ENCODE measurements around the gene FTO. TPM values are rescaled to one million over a fixed set of nuclear protein-coding genes. Genes with fewer than 3 reads are reported as not detected.

Gene FTO
- total RNA-seq, 1 donor from 2014 or later, result 70.5 TPM

GRCh38 chr16:54027558-54027957 lies 323.6 kb downstream of the FTO start:
- TF ChIP-seq POLR2A (IDR thresholded peaks at IDR 0.05) (no peak), CTCF (IDR thresholded peaks at IDR 0.05) (no peak), POLR2AphosphoS5 (IDR thresholded peaks at IDR 0.05; ENCODE audit: insufficient read depth in 1 of 2, low read depth in 1 of 2) (no peak)
- DNase-seq (ENCODE audit: extremely low spot score in 2 of 2), result no peak
- intact Hi-C loops (cut with DNase I), result no loop called here
- H3K4me1 ChIP-seq, result no peaks in the 10 kb centered on the region
- no peak overlapping the region for H3K27ac ChIP-seq
- H3K9me3 ChIP-seq, result peaks cover 8% of the 10 kb centered on the region
- no peak overlapping the region for H3K4me3 ChIP-seq
- H3K36me3 ChIP-seq, result no peaks in the 10 kb centered on the region
- H3K27me3 ChIP-seq, result no peaks in the 10 kb centered on the region

GRCh38 chr16:54027995-54028394 lies 324.0 kb downstream of the FTO start:
- intact Hi-C loops (cut with DNase I), result no loop called here
- Histone ChIP-seq H3K36me3 (no peaks in the 10 kb centered on the region), H3K27ac (no peak overlapping the region), H3K4me3 (no peak overlapping the region), H3K4me1 (no peaks in the 10 kb centered on the region), H3K9me3 (peaks cover 8% of the 10 kb centered on the region), H3K27me3 (no peaks in the 10 kb centered on the region)
- TF ChIP-seq POLR2AphosphoS5 (IDR thresholded peaks at IDR 0.05; ENCODE audit: insufficient read depth in 1 of 2, low read depth in 1 of 2) (no peak), POLR2A (IDR thresholded peaks at IDR 0.05) (no peak), CTCF (IDR thresholded peaks at IDR 0.05) (no peak)
- DNase-seq (ENCODE audit: extremely low spot score in 2 of 2), result no peak

- Histone ChIP-seq H3K4me1 (no peaks in the 10 kb centered on the region), H3K9me3 (peaks cover 8% of the 10 kb centered on the region), H3K27me3 (no peaks in the 10 kb centered on the region), H3K4me3 (no peak overlapping the region), H3K36me3 (no peaks in the 10 kb centered on the region), H3K27ac (no peak overlapping the region)
- no peak for TF ChIP-seq POLR2AphosphoS5 (IDR thresholded peaks at IDR 0.05; ENCODE audit: insufficient read depth in 1 of 2, low read depth in 1 of 2)
- TF ChIP-seq CTCF (IDR thresholded peaks at IDR 0.05), result no peak
- no peak for TF ChIP-seq POLR2A (IDR thresholded peaks at IDR 0.05)
- intact Hi-C loops (cut with DNase I), result no loop called here
- DNase-seq (ENCODE audit: extremely low spot score in 2 of 2), result no peak
Observed at GRCh38 chr16:54030451-54030850, 326.5 kb downstream of the FTO start.

DNA sequence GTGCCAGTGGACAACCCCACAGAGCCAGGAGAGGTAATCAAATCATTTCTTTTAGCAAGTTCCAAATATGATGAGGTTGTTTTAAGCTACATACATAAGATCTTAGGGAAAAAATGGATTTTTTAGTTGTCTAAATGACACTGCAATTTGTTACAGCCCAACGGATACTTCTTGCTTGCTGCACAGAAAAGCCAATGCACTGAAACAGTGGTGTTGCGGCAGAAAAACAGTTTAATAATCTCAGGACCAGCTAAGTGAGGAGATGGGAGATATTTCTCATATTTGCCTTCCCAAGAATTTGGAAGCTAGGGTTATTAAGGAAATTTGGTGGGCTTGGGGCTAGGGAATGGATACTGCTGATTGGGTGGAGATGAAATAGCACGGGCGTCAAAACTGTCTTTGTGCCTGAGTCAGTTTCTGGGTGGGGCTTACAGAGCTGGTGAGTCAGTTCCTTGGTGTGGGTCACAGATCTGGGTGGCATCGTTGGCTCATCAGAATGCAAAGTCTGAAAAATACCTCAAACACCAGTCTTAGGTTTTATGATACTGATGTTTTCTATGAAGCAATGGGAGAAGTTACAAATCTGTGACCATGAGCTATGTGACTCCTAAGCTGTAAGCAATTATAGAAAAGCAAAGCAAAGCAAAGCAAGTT lies 327.3 kb downstream of the FTO start:
- no peaks in the 10 kb centered on the region for H3K4me1 ChIP-seq
- TF ChIP-seq POLR2A (IDR thresholded peaks at IDR 0.05), result no peak
- TF ChIP-seq POLR2AphosphoS5 (IDR thresholded peaks at IDR 0.05; ENCODE audit: insufficient read depth in 1 of 2, low read depth in 1 of 2), result no peak
- no peak for TF ChIP-seq CTCF (IDR thresholded peaks at IDR 0.05)
- DNase-seq (ENCODE audit: extremely low spot score in 2 of 2), result no peak
- peaks cover 8% of the 10 kb centered on the region for H3K9me3 ChIP-seq
- no peak overlapping the region for H3K27ac ChIP-seq
- H3K27me3 ChIP-seq, result no peaks in the 10 kb centered on the region
- intact Hi-C loops (cut with DNase I), result no loop called here
- no peak overlapping the region for H3K4me3 ChIP-seq
- no peaks in the 10 kb centered on the region for H3K36me3 ChIP-seq

- intact Hi-C loops (cut with DNase I), result no loop called here
- H3K36me3 ChIP-seq, result no peaks in the 10 kb centered on the region
- no peak for TF ChIP-seq POLR2AphosphoS5 (IDR thresholded peaks at IDR 0.05; ENCODE audit: insufficient read depth in 1 of 2, low read depth in 1 of 2)
- no peak for TF ChIP-seq POLR2A (IDR thresholded peaks at IDR 0.05)
- no peak for TF ChIP-seq CTCF (IDR thresholded peaks at IDR 0.05)
- no peak overlapping the region for H3K4me3 ChIP-seq
- H3K27me3 ChIP-seq, result no peaks in the 10 kb centered on the region
- no peak overlapping the region for H3K27ac ChIP-seq
- H3K9me3 ChIP-seq, result peaks cover 8% of the 10 kb centered on the region
- H3K4me1 ChIP-seq, result no peaks in the 10 kb centered on the region
- DNase-seq (ENCODE audit: extremely low spot score in 2 of 2), result no peak
Observed at GRCh38 chr16:54033747-54034146, 329.8 kb downstream of the FTO start.
